Measurements from ENCODE around the gene TLN1.
A peak's percentile ranks its signal among the peaks of the same experiment; 100 is the strongest.

Gene TLN1

GRCh38 chr9:35650341-35651158 is 81.4 kb downstream of the TLN1 start, which contains the start of gene SIT1:
TSS of gene SIT1 (minus strand) at chr9:35650931. CDS start at chr9:35650853, 78 bp downstream.
- TF ChIP-seq CTCF (IDR thresholded peaks at IDR 0.05; ENCODE audit: low read depth, low read length, missing control alignments): no peak
- H3K4me3 ChIP-seq (ENCODE audit: low read depth, low read length): peak within 1 kb of the TSS; percentile 67
- DNase-seq (ENCODE audit: low read depth): no peak

- no peak for DNase-seq (ENCODE audit: low read depth)
- H3K4me3 ChIP-seq (ENCODE audit: low read depth, low read length): peak overlapping the region; percentile 67
Observed at GRCh38 chr9:35649431-35650340, 82.3 kb downstream of the TLN1 start.

More at GRCh38 chr9:35649431-35650340, 82.3 kb downstream of the TLN1 start:
- TF ChIP-seq CTCF (IDR thresholded peaks at IDR 0.05; ENCODE audit: low read depth, low read length, missing control alignments): no peak

All from GM12864 (cell line).